RWPE1 (cell line): ENCODE results near the gene SDC1.

Experiments
- CTCF ChIA-PET: fragments of 350-600 bp; sonication (Branson Sonifier 250); formaldehyde crosslinking; extraction: SDS; loops from one replicate; lab custom pipeline; 2021; lab: Yijun Ruan, JAX
- POLR2A ChIA-PET: fragments of 400-600 bp; formaldehyde crosslinking; extraction: SDS; loops from one replicate; lab custom pipeline; 2020; ENCODE audit warnings: antibody characterized with exemption; ENCODE audit not compliant: low non-redundant PET; lab: Yijun Ruan, JAX
- DNase-seq: peaks from one replicate; pipeline ENCODE4 v3.0.0; 2012; ENCODE audit warnings: low spot score
- H3K27ac ChIP-seq: fragments of 450-650 bp; 2 replicates; pipeline ENCODE4 v1.5.1; 2017
- CTCF ChIP-seq: fragments of 450-650 bp; conservative IDR thresholded peaks from 2 replicates; pipeline ENCODE4 v1.5.1; 2017; ENCODE audit warnings: low read depth, mild to moderate bottlenecking

SDC1 gene

GRCh38 chr2:20200697-20201555, 24.0 kb downstream of the SDC1 start:
- TF ChIP-seq CTCF, result no peak
- ChIA-PET POLR2A (no interaction called here), CTCF (interaction anchor here (0.7 to 1.0 kb wide), 3 partner anchors 10 to 95 kb away, joined by 3 to 6 read pairs (median 4); no protein-coding TSS in a partner anchor)
- no peak for DNase-seq
- H3K27ac ChIP-seq, result peak overlapping the region; percentile 100

- peak overlapping the region; percentile 100 for H3K27ac ChIP-seq
- CTCF ChIA-PET, result interaction anchor here (0.6 kb wide), 1 partner anchor 127 kb away, joined by 5 read pairs; no protein-coding TSS in a partner anchor
- POLR2A ChIA-PET, result no interaction called here
- DNase-seq, result no peak
- TF ChIP-seq CTCF, result no peak
Measured at GRCh38 chr2:20199633-20200270, 25.2 kb downstream of the SDC1 start.

GRCh38 chr2:20198796-20199632, 25.9 kb downstream of the SDC1 start:
- CTCF ChIA-PET, result interaction anchor here (1.3 kb wide), 1 partner anchor 10 kb away, joined by 5 read pairs; no protein-coding TSS in a partner anchor
- no peak for DNase-seq
- no peak for TF ChIP-seq CTCF
- H3K27ac ChIP-seq, result peak overlapping the region; percentile 100
- POLR2A ChIA-PET, result no interaction called here

- no peak for TF ChIP-seq CTCF
- no peak for DNase-seq
- ChIA-PET CTCF (interaction anchor here (1.3 kb wide), 1 partner anchor 11 kb away, joined by 5 read pairs; no protein-coding TSS in a partner anchor), POLR2A (no interaction called here)
- H3K27ac ChIP-seq, result peak overlapping the region; percentile 100
Measured at GRCh38 chr2:20198001-20198400, 26.9 kb downstream of the SDC1 start.

GRCh38 chr2:20197192-20197591, 27.7 kb downstream of the SDC1 start:
- ChIA-PET POLR2A (no interaction called here), CTCF (interaction anchor here (0.9 to 1.3 kb wide), 3 partner anchors 18 to 94 kb away, joined by 3 to 4 read pairs (median 3); no protein-coding TSS in a partner anchor)
- no peak for TF ChIP-seq CTCF
- H3K27ac ChIP-seq, result peak overlapping the region; percentile 54
- no peak for DNase-seq

GRCh38 chr2:20196657-20197161, 28.2 kb downstream of the SDC1 start:
- TF ChIP-seq CTCF, result no peak
- POLR2A ChIA-PET, result no interaction called here
- peak overlapping the region; percentile 54 for H3K27ac ChIP-seq
- no peak for DNase-seq
- CTCF ChIA-PET, result interaction anchor here (0.9 to 1.3 kb wide), 3 partner anchors 17 to 93 kb away, joined by 3 to 4 read pairs (median 3); no protein-coding TSS in a partner anchor
